Neural crest cell (in vitro differentiated cells): ENCODE measurements around the gene SH3RF3. TPM values are rescaled to one million over a fixed set of nuclear protein-coding genes. Genes with fewer than 3 reads are reported as not detected.

Source experiments
- DNase-seq: peaks from one replicate; pipeline ENCODE4 v3.0.0; 2021; ENCODE audit warnings: low read depth, mixed read lengths, low spot score
- H3K27ac Mint-ChIP-seq: one replicate; pipeline ENCODE4 v1.8.0; 2021; ENCODE audit warnings: mild to moderate bottlenecking, mixed read lengths; ENCODE audit not compliant: unreplicated experiment
- H3K27me3 Mint-ChIP-seq: 2 replicates; pipeline ENCODE4 v1.8.0; 2021; ENCODE audit warnings: low read depth, mild to moderate bottlenecking, mixed read lengths
- H3K36me3 Mint-ChIP-seq: 2 replicates; pipeline ENCODE4 v1.8.0; 2021; ENCODE audit warnings: low read depth, mild to moderate bottlenecking, mixed read lengths
- H3K4me1 Mint-ChIP-seq: 2 replicates; pipeline ENCODE4 v1.8.0; 2021; ENCODE audit warnings: mixed read lengths
- H3K4me3 Mint-ChIP-seq: one replicate; pipeline ENCODE4 v1.8.0; 2021; ENCODE audit warnings: mild to moderate bottlenecking, mixed read lengths
- H3K9me3 Mint-ChIP-seq: 2 replicates; pipeline ENCODE4 v1.8.0; 2021; ENCODE audit warnings: mixed read lengths
- total RNA-seq: library from RNA; stranded (reverse); gene quantifications from 2 replicates; pipeline ENCODE4 v1.2.1, GENCODE V29; 2021
- TF ChIP-seq, protein P1 (sequence below): fragments of 200-600 bp; sonication (generic); conservative IDR thresholded peaks from 2 replicates; pipeline ENCODE4 v1.5.0; 2021; ENCODE audit warnings: antibody characterized with exemption, mild to moderate bottlenecking

The SH3RF3 gene
- total RNA-seq, 1 donor from 2014 or later, result 0.70 TPM

DNA sequence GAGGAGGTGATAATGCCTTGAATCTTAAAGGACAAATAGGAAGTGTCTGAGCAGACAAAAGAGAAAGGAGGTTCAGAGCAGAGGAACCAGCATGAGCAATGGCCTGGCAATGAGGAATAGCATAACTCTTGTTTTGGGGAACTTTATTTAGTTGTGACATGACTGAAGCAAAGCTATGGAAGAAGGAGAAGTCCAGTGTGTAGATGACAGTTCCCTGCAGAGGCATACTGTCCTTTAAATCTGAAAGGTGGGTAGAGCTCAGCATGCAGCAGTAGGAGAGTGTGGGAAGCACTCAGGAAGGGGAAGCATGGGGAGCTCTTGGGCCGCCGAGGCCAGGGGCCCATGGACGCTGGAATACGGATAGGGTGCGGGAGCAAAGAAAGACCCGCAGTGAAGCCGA lies 311.0 kb downstream of the SH3RF3 start:
- Mint-ChIP-seq H3K27ac (no peak overlapping the region), H3K27me3 (no peaks in the 10 kb centered on the region), H3K4me1 (peaks cover 14% of the 10 kb centered on the region), H3K9me3 (peaks cover 16% of the 10 kb centered on the region), H3K36me3 (peaks cover 17% of the 10 kb centered on the region), H3K4me3 (no peak overlapping the region)
- no peak for DNase-seq
- TF ChIP-seq, protein P1, sequence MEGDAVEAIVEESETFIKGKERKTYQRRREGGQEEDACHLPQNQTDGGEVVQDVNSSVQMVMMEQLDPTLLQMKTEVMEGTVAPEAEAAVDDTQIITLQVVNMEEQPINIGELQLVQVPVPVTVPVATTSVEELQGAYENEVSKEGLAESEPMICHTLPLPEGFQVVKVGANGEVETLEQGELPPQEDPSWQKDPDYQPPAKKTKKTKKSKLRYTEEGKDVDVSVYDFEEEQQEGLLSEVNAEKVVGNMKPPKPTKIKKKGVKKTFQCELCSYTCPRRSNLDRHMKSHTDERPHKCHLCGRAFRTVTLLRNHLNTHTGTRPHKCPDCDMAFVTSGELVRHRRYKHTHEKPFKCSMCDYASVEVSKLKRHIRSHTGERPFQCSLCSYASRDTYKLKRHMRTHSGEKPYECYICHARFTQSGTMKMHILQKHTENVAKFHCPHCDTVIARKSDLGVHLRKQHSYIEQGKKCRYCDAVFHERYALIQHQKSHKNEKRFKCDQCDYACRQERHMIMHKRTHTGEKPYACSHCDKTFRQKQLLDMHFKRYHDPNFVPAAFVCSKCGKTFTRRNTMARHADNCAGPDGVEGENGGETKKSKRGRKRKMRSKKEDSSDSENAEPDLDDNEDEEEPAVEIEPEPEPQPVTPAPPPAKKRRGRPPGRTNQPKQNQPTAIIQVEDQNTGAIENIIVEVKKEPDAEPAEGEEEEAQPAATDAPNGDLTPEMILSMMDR, result no peak

DNA sequence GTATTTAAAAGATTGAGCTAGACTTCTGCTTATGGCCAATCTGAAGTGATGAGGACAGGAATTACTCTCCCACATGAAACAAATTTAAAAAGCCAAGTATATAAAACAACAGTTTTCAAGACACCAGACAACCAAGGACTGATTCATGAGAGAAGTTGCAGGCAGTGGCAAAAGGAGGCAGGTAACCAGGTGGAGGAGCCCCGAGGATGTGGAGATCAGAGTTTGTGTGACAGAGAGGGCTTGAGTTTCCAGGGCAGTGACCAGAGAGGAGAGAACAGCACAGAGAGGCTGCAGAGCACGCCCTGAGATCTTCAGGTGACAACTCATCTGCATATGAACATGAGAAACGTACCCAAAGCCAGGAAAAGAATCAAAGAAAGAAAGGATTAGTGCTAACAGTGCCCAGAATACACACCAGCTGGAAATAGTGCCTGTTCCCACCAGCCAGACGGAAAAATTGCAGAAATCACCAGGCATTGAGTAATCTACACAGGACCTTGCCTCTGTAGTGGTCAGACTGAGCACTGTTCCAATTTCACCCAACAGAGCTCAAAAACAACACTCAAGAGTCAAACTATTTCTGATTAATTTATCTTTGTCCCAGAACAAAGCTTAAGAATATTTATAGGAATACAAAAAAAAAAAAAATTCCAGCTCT lies 311.6 kb downstream of the SH3RF3 start:
- peaks cover 14% of the 10 kb centered on the region for H3K4me1 Mint-ChIP-seq
- H3K9me3 Mint-ChIP-seq, result peaks cover 19% of the 10 kb centered on the region
- H3K36me3 Mint-ChIP-seq, result peaks cover 20% of the 10 kb centered on the region
- H3K27ac Mint-ChIP-seq, result no peak overlapping the region
- no peak for DNase-seq
- no peak overlapping the region for H3K4me3 Mint-ChIP-seq
- TF ChIP-seq, protein P1, result no peak
- H3K27me3 Mint-ChIP-seq, result no peaks in the 10 kb centered on the region

DNA sequence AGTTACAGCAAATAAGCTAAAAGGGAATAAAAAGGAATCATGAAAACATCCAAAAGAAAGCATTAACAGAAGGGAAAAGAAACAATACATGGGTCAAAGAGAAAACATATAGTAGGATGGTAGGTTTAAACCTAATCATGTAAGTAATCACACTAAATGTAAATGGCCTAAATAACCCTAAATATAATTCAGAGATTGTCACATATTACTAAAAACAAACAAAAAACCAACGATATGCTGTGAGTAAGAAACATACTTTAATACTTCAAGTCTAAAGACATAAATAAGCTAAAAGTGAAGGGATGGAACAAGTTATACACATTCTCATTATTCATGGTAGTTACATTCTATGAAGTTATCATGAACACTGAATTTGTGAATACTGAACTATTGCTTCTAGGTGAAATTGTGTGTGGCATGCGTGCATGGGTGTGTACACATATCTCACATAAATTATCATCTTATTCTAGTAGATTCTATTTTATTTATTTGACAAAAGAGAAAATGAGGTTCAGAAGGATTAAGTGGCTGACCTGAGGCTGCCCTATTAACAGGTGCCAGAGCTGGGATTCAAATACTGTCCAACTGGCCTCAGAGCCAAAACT lies 313.8 kb downstream of the SH3RF3 start:
- peaks cover 21% of the 10 kb centered on the region for H3K9me3 Mint-ChIP-seq
- peaks cover 20% of the 10 kb centered on the region for H3K36me3 Mint-ChIP-seq
- DNase-seq, result no peak
- no peak overlapping the region for H3K27ac Mint-ChIP-seq
- TF ChIP-seq, protein P1, result no peak
- H3K27me3 Mint-ChIP-seq, result no peaks in the 10 kb centered on the region
- H3K4me3 Mint-ChIP-seq, result no peak overlapping the region
- peaks cover 24% of the 10 kb centered on the region for H3K4me1 Mint-ChIP-seq

DNA sequence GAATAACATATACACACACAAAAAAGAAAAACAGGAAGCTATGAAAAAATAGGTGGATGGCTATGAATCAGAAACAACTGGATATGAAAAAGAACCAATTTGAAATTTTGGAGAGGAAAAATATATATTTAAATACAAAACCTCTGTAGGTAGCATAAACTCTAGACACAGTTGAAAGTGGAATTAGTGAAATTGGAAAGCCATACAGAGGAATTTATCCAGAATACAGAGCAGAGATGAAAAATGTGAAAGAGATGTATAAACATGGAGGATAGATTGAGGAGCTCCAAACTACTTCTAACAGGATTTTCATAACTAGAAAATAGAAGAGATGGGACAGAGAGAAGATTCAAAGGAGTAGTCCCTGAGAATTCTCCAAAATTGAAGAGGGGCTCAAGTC lies 315.9 kb downstream of the SH3RF3 start:
- H3K4me1 Mint-ChIP-seq, result peaks cover 10% of the 10 kb centered on the region
- H3K27me3 Mint-ChIP-seq, result no peaks in the 10 kb centered on the region
- no peak overlapping the region for H3K4me3 Mint-ChIP-seq
- peaks cover 17% of the 10 kb centered on the region for H3K36me3 Mint-ChIP-seq
- no peak overlapping the region for H3K27ac Mint-ChIP-seq
- peaks cover 21% of the 10 kb centered on the region for H3K9me3 Mint-ChIP-seq
- TF ChIP-seq, protein P1, result no peak
- no peak for DNase-seq

DNA sequence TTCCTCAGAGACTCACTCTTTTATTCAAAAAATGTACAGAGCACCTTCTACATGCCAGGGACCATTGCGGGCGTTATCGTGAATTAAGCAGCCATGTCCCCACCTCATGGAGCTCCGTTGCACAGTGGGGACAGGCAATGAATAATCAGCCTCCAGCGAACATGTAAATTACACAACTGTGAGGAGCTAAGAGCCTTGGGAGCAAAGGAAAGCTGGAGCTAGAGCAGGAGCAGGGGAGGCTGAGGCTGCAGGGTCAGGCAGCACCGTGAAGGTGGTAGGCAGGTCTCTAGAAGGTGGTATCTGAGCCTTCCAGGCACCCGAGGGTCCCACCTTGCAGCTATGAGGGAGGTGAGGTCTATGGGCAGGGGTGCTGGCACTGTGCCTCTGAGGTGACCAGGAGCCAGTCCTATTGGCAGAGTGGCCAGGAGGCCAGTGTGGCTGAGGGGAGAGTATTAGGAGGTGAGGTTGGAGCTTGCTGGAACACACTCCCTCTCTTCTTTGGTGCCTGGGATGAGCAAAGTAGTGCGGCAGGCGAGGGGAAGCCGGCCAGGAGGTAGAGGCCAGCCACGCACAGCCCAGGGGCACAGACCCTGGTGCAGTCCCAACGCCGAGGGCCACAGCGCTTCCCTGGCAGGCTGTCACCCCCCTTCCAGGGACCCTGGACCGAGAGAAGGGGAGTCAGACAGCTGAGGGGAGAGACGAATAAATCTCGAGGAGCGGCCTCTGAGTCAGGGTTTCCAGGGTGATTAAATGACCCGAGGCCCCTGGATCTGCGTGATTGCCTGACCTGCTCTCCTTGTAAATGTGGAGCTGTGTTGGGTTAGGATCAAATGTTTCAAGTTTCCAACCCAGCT lies 317.5 kb downstream of the SH3RF3 start:
- no peak overlapping the region for H3K4me3 Mint-ChIP-seq
- DNase-seq, result no peak
- H3K27me3 Mint-ChIP-seq, result no peaks in the 10 kb centered on the region
- TF ChIP-seq, protein P1, result no peak
- peaks cover 14% of the 10 kb centered on the region for H3K9me3 Mint-ChIP-seq
- no peak overlapping the region for H3K27ac Mint-ChIP-seq
- peaks cover 10% of the 10 kb centered on the region for H3K4me1 Mint-ChIP-seq
- H3K36me3 Mint-ChIP-seq, result peaks cover 8% of the 10 kb centered on the region
